GM18507 (cell line): Measurements from ENCODE around the gene WDR77.

Source experiments
- DNase-seq: peaks from one replicate; pipeline ENCODE4 v3.0.0; 2011; ENCODE audit warnings: low read depth; ENCODE audit not compliant: insufficient read length; ENCODE audit errors: extremely low spot score
- FAIRE-seq: peaks from 2 replicates; lab custom pipeline; 2011; peaks lifted over from hg19 to GRCh38; lab: Jason Lieb, UNC

The WDR77 gene

GRCh38 chr1:111392042-111392441, 57.0 kb downstream of the WDR77 start:
- DNase-seq (no peak), FAIRE-seq (no peak)
